WERI-Rb-1 (cell line): Measurements from ENCODE around the gene TAS2R14.

ENCODE experiments used
- DNase-seq: peaks from one replicate; pipeline ENCODE4 v3.0.0-alpha.2; 2020
- H3K27ac ChIP-seq: fragments of 250-450 bp; sonication (Bioruptor Pico); 2 replicates; pipeline ENCODE4 v1.5.1; 2020; ENCODE audit warnings: mild to moderate bottlenecking, moderate library complexity
- H3K27me3 ChIP-seq: fragments of 250-450 bp; sonication (Bioruptor Pico); 2 replicates; pipeline ENCODE4 v1.5.1; 2021; ENCODE audit warnings: mild to moderate bottlenecking, low read depth, moderate library complexity; ENCODE audit not compliant: insufficient read depth, severe bottlenecking
- H3K36me3 ChIP-seq: fragments of 250-450 bp; sonication (Bioruptor Pico); 2 replicates; pipeline ENCODE4 v1.5.1; 2020; ENCODE audit warnings: mild to moderate bottlenecking, moderate library complexity
- H3K4me3 ChIP-seq: 2 replicates; pipeline ENCODE4 v1.5.1; 2011; ENCODE audit warnings: low read depth, mild to moderate bottlenecking, control low read depth, low read length
- H3K9me3 ChIP-seq: fragments of 250-450 bp; sonication (Bioruptor Pico); 2 replicates; pipeline ENCODE4 v1.5.1; 2021; ENCODE audit warnings: mild to moderate bottlenecking, moderate library complexity; ENCODE audit not compliant: severe bottlenecking
- TF ChIP-seq, protein P1 (sequence below): IDR thresholded peaks from 2 replicates; pipeline ENCODE4 v1.5.1; 2011; ENCODE audit warnings: low read depth, mild to moderate bottlenecking, control low read depth, inconsistent platforms, low read length

TAS2R14 gene

GRCh38 chr12:10904686-10905085 lies 34.4 kb downstream of the TAS2R14 start:
- TF ChIP-seq, protein P1, sequence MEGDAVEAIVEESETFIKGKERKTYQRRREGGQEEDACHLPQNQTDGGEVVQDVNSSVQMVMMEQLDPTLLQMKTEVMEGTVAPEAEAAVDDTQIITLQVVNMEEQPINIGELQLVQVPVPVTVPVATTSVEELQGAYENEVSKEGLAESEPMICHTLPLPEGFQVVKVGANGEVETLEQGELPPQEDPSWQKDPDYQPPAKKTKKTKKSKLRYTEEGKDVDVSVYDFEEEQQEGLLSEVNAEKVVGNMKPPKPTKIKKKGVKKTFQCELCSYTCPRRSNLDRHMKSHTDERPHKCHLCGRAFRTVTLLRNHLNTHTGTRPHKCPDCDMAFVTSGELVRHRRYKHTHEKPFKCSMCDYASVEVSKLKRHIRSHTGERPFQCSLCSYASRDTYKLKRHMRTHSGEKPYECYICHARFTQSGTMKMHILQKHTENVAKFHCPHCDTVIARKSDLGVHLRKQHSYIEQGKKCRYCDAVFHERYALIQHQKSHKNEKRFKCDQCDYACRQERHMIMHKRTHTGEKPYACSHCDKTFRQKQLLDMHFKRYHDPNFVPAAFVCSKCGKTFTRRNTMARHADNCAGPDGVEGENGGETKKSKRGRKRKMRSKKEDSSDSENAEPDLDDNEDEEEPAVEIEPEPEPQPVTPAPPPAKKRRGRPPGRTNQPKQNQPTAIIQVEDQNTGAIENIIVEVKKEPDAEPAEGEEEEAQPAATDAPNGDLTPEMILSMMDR, result no peak
- H3K27me3 ChIP-seq, result no peaks in the 10 kb centered on the region
- DNase-seq, result no peak
- H3K9me3 ChIP-seq, result peaks cover 6% of the 10 kb centered on the region
- H3K4me3 ChIP-seq, result no peak overlapping the region
- no peaks in the 10 kb centered on the region for H3K36me3 ChIP-seq
- no peak overlapping the region for H3K27ac ChIP-seq

- TF ChIP-seq, protein P1, result no peak
- Histone ChIP-seq H3K9me3 (peaks cover 6% of the 10 kb centered on the region), H3K27me3 (no peaks in the 10 kb centered on the region), H3K36me3 (no peaks in the 10 kb centered on the region), H3K4me3 (no peak overlapping the region), H3K27ac (no peak overlapping the region)
- DNase-seq, result no peak
These were observed 37.6 kb downstream of the TAS2R14 start for GRCh38 chr12:10901427-10901826.

DNA sequence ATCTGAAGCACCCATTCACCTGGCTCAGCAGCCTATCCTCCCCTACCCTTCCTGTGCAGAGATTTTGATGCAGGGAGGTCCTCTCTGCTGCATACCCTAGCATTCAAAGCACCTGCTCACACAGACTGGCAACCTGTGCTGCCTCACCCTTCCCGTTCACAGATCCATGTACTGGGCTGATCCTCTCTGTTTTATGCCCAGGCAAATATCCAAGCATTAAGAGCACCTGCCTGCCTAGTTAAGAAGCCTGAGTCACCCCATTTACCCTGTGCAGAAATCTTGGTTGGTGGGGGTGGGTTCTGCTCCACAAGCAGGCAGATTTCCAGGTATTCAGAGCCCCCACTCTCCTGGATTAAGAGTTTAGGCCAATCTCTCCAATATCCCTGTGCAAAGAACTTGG lies 38.1 kb downstream of the TAS2R14 start:
- no peak overlapping the region for H3K4me3 ChIP-seq
- H3K27ac ChIP-seq, result no peak overlapping the region
- no peak for DNase-seq
- peaks cover 6% of the 10 kb centered on the region for H3K9me3 ChIP-seq
- H3K27me3 ChIP-seq, result no peaks in the 10 kb centered on the region
- TF ChIP-seq, protein P1, result no peak
- H3K36me3 ChIP-seq, result no peaks in the 10 kb centered on the region

- Histone ChIP-seq H3K36me3 (no peaks in the 10 kb centered on the region), H3K4me3 (no peak overlapping the region), H3K9me3 (peaks cover 6% of the 10 kb centered on the region), H3K27ac (no peak overlapping the region), H3K27me3 (no peaks in the 10 kb centered on the region)
- no peak for DNase-seq
- TF ChIP-seq, protein P1, result no peak
These were observed 38.5 kb downstream of the TAS2R14 start for GRCh38 chr12:10900530-10900929.

- no peak for DNase-seq
- H3K9me3 ChIP-seq, result no peaks in the 10 kb centered on the region
- H3K27ac ChIP-seq, result no peak overlapping the region
- TF ChIP-seq, protein P1, result no peak
- no peak overlapping the region for H3K4me3 ChIP-seq
- H3K27me3 ChIP-seq, result no peaks in the 10 kb centered on the region
- no peaks in the 10 kb centered on the region for H3K36me3 ChIP-seq
These were observed 42.2 kb downstream of the TAS2R14 start for GRCh38 chr12:10896854-10897253.

- no peak overlapping the region for H3K27ac ChIP-seq
- no peaks in the 10 kb centered on the region for H3K36me3 ChIP-seq
- no peak for DNase-seq
- no peaks in the 10 kb centered on the region for H3K9me3 ChIP-seq
- no peaks in the 10 kb centered on the region for H3K27me3 ChIP-seq
- H3K4me3 ChIP-seq, result no peak overlapping the region
- TF ChIP-seq, protein P1, result no peak
These were observed 47.1 kb downstream of the TAS2R14 start for GRCh38 chr12:10891937-10892336.
